Subcutaneous abdominal adipose tissue (tissue), 5 donors: Measurements from ENCODE around the gene SPINDOC.

Experiments
- H3K27ac ChIP-seq: one replicate; pipeline ENCODE4 v1.7.0; 2013; ENCODE audit warnings: low read depth, mild to moderate bottlenecking, inconsistent platforms, low read length, moderate library complexity
- H3K27me3 ChIP-seq, 5 donors: one replicate each; pipeline ENCODE4 v1.7.0; 2013; ENCODE audit warnings: low read length in 5 of 5, inconsistent platforms in 1 of 5; ENCODE audit not compliant: control insufficient read depth in 5 of 5, insufficient read depth in 4 of 5
- H3K36me3 ChIP-seq, 5 donors: one replicate each; pipeline ENCODE4 v1.7.0; 2013; ENCODE audit warnings: low read length in 5 of 5; ENCODE audit not compliant: control insufficient read depth in 5 of 5, insufficient read depth in 5 of 5
- H3K4me1 ChIP-seq, 5 donors: one replicate each; pipeline ENCODE4 v1.7.0; 2013; ENCODE audit warnings: low read length in 5 of 5, mild to moderate bottlenecking in 3 of 5, moderate library complexity in 1 of 5; ENCODE audit not compliant: control insufficient read depth in 5 of 5, insufficient read depth in 5 of 5
- H3K4me3 ChIP-seq, 5 donors: one replicate each; pipeline ENCODE4 v1.7.0; 2013; ENCODE audit warnings: low read length in 5 of 5, low read depth in 1 of 5
- H3K9ac ChIP-seq, 5 donors: one replicate each; pipeline ENCODE4 v1.7.0; 2013; ENCODE audit warnings: low read length in 5 of 5, mild to moderate bottlenecking in 4 of 5, moderate library complexity in 3 of 5
- H3K9me3 ChIP-seq, 5 donors: one replicate each; pipeline ENCODE4 v1.7.0; 2013; ENCODE audit warnings: low read length in 5 of 5; ENCODE audit not compliant: control insufficient read depth in 5 of 5
- donor health status: healthy.
- donor health status: healthy.
- donor health status: healthy.
- donor health status: healthy.
- donor health status: healthy.

SPINDOC gene

GRCh38 chr11:63867511-63867910, 54.3 kb downstream of the SPINDOC start:
- peaks cover 23 to 63% (median 61%) of the 10 kb centered on the region in 5 donors for H3K4me1 ChIP-seq

DNA sequence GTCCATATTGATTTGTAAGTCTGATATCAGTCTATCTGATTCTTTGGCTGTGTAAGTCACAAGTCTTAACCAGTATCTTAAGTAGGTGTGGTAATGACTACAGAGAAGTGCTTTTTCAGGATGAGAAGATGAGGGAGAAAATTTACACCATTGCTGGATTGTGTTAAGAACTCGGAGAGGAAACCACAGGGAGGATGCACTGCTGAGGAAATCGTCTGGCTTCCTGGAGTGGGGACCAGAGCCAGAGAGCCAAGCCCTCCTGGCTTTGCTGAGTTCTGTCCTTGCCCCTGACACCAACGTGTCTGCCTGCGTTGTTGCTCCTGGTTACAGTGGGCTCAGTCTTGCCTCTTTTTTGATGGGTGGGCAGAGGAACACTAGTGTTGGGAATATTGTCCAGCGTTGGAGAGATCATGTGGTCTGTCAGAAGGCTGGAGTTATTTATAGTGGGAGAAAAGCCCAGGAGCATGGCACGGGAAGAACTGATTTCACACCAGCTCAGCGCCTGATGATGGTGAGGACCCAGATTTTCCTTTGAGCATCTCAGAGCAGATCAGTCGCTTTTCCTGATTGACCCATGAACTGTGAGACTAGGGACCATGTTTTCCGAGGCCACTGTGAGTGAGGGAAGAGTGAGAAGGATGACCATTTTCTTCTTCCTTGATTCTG, 55.3 kb downstream of the SPINDOC start:
- H3K9ac ChIP-seq: peak overlapping the region in 1 of 5 donors; percentile 34
- H3K27me3 ChIP-seq: no peaks in the 10 kb centered on the region
- H3K36me3 ChIP-seq: peaks cover 0 to 3% (median 0%) of the 10 kb centered on the region in 5 donors
- H3K9me3 ChIP-seq: no peaks in the 10 kb centered on the region
- peak overlapping the region; percentile 44 for H3K27ac ChIP-seq
- H3K4me3 ChIP-seq: no peak overlapping the region
- H3K4me1 ChIP-seq: peaks cover 21 to 67% (median 66%) of the 10 kb centered on the region in 5 donors

More at GRCh38 chr11:63867511-63867910, 54.3 kb downstream of the SPINDOC start:
- no peak overlapping the region for H3K4me3 ChIP-seq
- no peaks in the 10 kb centered on the region for H3K27me3 ChIP-seq
- peak overlapping the region; percentile 44 for H3K27ac ChIP-seq
- peaks cover 0 to 8% (median 3%) of the 10 kb centered on the region in 5 donors for H3K36me3 ChIP-seq
- no peaks in the 10 kb centered on the region for H3K9me3 ChIP-seq
- peak overlapping the region in 1 of 5 donors; percentile 41 for H3K9ac ChIP-seq

DNA sequence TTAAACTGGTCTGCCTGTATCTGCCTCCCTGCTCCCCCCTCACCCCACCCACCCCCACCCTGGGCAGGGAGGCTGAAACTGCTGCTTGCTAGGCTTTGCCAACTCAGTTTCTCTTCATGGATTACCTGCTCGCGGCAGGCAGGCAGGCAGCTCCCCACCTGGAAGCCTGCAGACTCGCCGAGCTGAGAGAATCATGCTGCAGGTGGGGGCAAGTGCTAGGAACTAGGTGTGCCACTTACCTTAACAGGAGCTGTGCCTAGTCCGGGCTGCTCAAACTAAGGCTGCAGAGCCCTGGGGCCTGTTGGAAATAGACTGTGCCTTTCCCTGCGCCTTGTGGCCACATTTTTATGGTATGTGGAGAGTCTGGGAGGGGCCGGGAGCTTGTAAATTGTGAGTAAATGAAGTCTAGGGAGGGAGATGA, 55.9 kb downstream of the SPINDOC start:
- no peak overlapping the region for H3K4me3 ChIP-seq
- H3K9ac ChIP-seq: peak overlapping the region in 3 of 5 donors; percentile 5 to 54 (median 48)
- H3K4me1 ChIP-seq: peaks cover 23 to 73% (median 70%) of the 10 kb centered on the region in 5 donors
- H3K9me3 ChIP-seq: no peaks in the 10 kb centered on the region
- peak overlapping the region; percentile 77 for H3K27ac ChIP-seq
- peaks cover 0 to 3% (median 0%) of the 10 kb centered on the region in 5 donors for H3K36me3 ChIP-seq
- H3K27me3 ChIP-seq: no peaks in the 10 kb centered on the region

DNA sequence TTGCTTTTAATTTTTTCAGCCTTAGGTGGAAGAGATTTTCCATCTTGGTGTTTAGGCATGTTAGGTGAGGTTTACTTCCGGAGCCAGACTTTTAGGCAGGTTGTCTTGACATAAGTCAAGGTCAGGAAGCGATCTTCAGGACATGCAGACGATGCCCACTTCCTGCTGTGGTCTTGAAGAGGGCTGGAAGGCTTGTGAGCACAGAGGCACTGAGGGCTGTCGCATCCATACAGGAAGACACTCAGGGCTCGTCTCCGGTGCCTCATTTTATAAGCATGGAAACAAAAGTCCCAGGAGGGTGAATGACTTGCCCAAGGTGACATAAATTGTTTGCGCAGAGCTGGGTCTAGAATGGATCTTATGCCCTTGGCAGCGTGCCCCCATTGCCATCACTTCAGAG, 56.4 kb downstream of the SPINDOC start:
- H3K9me3 ChIP-seq: no peaks in the 10 kb centered on the region
- peak overlapping the region; percentile 77 for H3K27ac ChIP-seq
- H3K27me3 ChIP-seq: no peaks in the 10 kb centered on the region
- H3K9ac ChIP-seq: peak overlapping the region in 3 of 5 donors; percentile 48 to 66 (median 54)
- peaks cover 0 to 3% (median 0%) of the 10 kb centered on the region in 5 donors for H3K36me3 ChIP-seq
- peak overlapping the region in 1 of 5 donors; percentile 17 for H3K4me3 ChIP-seq
- H3K4me1 ChIP-seq: peaks cover 23 to 78% (median 75%) of the 10 kb centered on the region in 5 donors

DNA sequence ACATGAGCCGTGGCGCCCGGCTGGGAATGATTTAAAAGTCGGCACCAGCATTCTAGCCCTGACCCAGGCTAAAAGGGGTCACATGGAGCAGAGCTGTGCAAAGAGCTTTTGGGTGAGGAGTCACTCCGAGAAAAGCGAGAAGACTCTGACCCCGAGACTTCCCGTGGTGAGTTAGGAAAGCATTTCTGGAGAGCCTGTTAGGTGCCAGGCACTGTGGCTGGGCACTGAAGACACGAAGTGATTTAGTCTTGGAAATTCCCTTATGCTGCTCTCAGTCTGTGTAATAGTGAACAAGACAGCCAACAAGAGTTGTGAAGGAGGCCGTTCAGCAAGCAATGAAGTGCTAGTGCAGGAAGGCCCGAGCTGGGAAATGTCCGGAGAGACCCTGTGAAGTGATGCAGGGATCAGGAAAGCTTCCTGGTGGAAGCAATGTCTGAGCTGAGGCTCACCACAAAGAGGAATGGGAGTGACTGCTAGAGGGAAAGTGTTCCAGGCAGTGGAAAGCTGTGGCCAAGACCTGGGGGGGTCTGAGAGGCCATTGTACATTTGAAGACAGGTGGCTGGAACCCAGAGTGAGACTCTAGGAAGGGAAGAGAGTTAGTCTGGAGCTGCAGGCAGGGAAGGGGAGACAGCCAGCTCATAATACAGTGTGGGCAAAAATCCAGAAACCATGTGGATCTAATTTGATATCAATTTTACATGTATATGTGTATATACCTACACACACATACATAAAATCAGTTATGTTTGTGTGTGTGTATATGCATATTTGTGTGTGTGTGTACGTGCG, 57.3 kb downstream of the SPINDOC start:
- peaks cover 0 to 3% (median under 1%) of the 10 kb centered on the region in 5 donors for H3K36me3 ChIP-seq
- peaks cover 23 to 78% (median 74%) of the 10 kb centered on the region in 5 donors for H3K4me1 ChIP-seq
- H3K27me3 ChIP-seq: no peaks in the 10 kb centered on the region
- peak overlapping the region in 2 of 5 donors; percentile 49 to 66 for H3K9ac ChIP-seq
- H3K9me3 ChIP-seq: no peaks in the 10 kb centered on the region
- H3K4me3 ChIP-seq: no peak overlapping the region
- peak overlapping the region; percentile 77 for H3K27ac ChIP-seq

DNA sequence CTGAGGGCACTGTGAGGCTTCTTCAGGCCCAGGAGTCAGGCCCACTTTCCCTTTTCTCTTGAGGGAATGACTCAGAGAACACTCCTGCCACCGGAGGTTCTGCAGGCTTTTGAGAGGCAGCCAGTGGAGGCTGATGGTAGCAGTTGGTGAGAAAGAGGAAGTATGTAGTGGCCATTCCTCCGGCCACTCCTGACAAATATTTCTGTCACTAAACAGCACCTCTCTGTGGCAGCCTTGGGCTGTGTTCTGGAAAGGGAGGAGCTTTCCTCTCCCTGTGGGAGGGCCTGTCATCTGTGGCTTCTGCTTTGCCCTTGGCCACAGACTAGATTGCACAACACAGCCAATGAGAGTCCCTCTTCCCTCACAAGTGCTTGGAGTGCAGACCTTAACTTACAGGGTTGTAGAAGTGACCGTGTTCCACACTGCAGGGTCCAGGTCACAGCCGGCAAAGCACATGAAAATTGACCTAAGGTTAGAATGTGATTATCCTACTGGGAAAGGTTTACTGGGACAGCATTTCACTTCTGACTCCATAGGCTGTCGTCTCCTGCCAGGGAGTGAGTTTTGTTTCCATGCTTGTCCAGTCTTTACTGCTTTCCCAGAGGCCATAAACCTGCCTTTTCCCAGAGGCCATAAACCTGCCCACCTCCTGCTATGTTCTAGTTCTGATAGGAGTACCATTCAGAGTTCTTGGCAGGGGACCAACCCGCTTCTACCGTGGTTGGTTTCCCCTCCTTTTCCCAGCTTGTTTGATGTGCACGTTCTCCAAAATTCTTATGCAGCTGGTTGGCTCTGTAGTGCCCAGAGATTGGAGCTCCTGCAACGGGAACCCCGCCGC, 58.9 kb downstream of the SPINDOC start:
- Histone ChIP-seq H3K4me3 (peak overlapping the region in 3 of 5 donors; percentile 3 to 42 (median 11)), H3K9ac (peak overlapping the region in 2 of 5 donors; percentile 51 to 54), H3K9me3 (no peaks in the 10 kb centered on the region), H3K4me1 (peaks cover 23 to 67% (median 64%) of the 10 kb centered on the region in 5 donors), H3K36me3 (peaks cover 0 to 7% (median 0%) of the 10 kb centered on the region in 5 donors), H3K27me3 (no peaks in the 10 kb centered on the region), H3K27ac (peak overlapping the region; percentile 77)

DNA sequence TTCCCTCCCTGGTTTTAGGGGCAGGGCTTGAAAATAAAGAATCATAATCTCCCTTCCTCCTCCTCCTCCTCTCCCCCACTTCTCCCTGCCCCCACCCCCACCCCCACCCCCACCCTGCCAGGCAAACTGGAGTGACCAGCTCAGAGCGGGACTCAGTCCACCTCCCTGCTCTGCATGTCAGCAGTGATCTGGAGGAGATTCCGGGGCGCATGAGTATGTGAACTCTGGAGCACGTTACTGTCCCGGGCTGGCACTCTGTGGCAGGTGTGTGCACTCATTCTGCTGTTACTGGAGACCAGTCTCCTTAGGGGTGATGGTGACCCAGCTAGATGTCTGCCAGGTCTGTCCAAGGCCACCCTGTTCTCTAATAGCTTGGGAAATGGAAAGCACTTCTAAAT, 59.5 kb downstream of the SPINDOC start:
- Histone ChIP-seq H3K9me3 (no peaks in the 10 kb centered on the region), H3K4me1 (peaks cover 23 to 67% (median 64%) of the 10 kb centered on the region in 5 donors), H3K4me3 (no peak overlapping the region), H3K9ac (no peak overlapping the region), H3K27me3 (no peaks in the 10 kb centered on the region), H3K36me3 (peaks cover 0 to 6% (median 0%) of the 10 kb centered on the region in 5 donors), H3K27ac (peak overlapping the region; percentile 77)

DNA sequence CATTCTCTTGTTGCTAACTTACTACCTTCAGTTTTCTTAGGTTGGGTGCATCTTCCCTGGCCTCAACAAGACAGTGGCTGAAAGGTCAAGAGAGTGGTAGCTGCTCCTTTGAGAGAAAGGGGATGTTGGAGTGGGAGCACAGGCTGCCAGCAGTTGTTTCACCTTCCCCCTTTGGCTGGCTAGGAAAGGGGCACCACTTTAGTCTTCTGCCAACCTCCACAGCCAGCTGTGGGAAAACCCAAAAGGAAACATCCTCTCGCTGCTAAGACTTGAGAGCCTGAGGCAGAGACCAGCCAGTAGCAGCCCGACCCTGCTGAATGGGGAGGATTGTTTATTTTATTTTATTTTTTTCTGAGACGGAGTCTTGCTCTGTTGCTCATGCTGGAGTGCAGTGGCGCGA, 60.1 kb downstream of the SPINDOC start:
- H3K9me3 ChIP-seq: no peaks in the 10 kb centered on the region
- no peaks in the 10 kb centered on the region for H3K27me3 ChIP-seq
- H3K27ac ChIP-seq: peak overlapping the region; percentile 45
- H3K9ac ChIP-seq: peak overlapping the region in 3 of 5 donors; percentile 7 to 63 (median 26)
- peaks cover 0 to 6% (median 0%) of the 10 kb centered on the region in 5 donors for H3K36me3 ChIP-seq
- no peak overlapping the region for H3K4me3 ChIP-seq
- H3K4me1 ChIP-seq: peaks cover 23 to 65% (median 62%) of the 10 kb centered on the region in 5 donors

DNA sequence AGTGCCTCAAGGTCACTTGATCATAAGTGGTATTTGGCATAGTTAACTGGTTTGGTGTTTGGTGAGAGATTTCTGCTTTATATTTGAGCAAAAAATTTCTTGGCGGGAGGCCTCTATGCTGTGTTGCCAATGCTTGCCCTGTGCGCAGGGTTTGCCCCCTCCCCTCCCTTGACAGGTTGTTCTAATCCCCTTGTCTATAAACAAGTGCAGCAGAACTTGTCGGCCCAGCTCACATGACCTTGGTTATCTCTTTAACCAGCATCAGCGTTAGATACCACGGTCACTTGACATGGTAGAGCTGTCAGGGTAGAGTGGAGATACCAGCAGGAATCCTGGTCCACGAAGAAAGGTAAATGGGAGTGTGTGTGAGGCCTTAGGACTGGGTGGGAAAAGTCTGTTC, 61.3 kb downstream of the SPINDOC start:
- Histone ChIP-seq H3K9ac (peak overlapping the region in 1 of 5 donors; percentile 20), H3K4me3 (no peak overlapping the region), H3K27ac (peak overlapping the region; percentile 45), H3K9me3 (no peaks in the 10 kb centered on the region), H3K27me3 (no peaks in the 10 kb centered on the region), H3K4me1 (peaks cover 18 to 63% (median 59%) of the 10 kb centered on the region in 5 donors), H3K36me3 (peaks cover 0 to 6% (median 0%) of the 10 kb centered on the region in 5 donors)
